ENCODE data around the gene MAD2L1.

MAD2L1 gene

DNA sequence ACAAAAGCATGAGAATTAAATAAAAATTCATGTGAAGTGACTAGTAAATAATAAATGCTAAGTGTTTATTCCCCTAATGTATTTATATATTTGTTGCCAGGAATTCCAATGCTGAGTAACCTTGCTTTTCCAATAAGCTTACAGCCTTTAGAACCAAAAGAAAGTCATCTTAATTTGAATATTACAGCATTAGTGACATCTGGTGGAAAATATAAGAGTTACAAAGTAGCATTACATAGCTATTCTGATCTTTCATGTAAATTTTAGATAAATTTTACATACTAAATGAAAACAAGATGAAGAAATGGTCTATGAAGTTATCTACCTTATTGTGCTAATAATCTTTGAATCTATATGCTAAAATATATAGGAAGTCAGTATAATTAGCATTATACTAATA lies 10.4 kb downstream of the MAD2L1 start:
- no peak for DNase-seq

DNA sequence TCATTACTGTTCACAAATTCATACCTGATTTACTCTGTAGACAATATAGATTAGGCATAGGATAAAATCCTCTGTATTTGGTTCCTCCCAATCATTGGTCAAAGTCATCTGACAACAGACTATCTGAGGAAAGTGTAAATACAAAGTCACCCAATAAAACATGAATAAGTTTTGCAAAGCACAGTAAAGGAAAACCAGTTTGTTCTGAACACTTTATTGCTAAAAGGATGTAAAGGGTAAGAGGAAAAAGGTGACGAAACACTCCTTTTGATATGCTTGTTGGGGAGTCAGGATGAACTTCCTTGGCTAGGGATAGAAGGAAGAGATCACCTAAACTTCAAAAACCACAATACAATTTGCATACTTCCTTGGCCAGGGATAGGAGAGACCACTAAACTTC lies 10.9 kb downstream of the MAD2L1 start:
- no peak for DNase-seq

DNA sequence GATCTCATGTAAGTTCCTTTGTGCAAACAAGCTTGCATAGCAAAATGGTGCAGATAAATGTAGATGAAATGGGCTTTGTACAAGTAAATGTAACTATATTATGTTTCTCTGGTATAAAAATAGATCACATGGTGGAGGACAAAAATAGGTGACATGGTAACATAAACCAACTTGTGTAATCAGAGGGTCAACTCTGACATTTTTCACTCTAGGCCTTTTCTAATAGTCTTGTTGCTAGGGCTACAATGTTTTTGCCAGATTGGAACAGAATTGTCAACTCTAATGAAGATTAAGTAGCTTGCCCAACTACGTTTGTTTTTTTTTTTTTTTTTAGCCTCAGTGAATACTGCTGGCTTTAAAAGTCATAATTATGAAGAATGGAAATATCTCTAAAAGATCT lies 11.5 kb downstream of the MAD2L1 start:
- DNase-seq = no peak

DNA sequence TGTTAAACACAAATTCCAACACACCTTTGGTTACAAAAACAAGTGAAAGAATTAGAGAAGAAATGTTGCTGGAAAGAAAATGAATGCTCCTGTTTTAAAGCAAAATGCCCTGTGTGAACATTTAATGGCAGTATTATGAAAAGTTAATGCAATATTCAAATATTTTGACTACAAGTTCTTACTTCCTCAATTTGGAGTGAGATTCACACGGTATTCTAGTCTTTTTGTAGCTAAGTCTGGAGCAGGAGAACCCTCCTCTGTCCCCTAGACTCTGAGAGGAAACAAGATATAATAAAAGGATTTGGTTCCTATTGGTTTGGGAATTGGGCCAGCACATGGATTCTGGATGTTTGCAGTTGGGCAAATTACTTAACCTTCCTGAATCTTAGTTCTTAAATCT lies 12.7 kb downstream of the MAD2L1 start:
- DNase-seq = no peak

GRCh38 chr4:120052856-120053255 lies 13.8 kb downstream of the MAD2L1 start:
- no peak for DNase-seq

DNA sequence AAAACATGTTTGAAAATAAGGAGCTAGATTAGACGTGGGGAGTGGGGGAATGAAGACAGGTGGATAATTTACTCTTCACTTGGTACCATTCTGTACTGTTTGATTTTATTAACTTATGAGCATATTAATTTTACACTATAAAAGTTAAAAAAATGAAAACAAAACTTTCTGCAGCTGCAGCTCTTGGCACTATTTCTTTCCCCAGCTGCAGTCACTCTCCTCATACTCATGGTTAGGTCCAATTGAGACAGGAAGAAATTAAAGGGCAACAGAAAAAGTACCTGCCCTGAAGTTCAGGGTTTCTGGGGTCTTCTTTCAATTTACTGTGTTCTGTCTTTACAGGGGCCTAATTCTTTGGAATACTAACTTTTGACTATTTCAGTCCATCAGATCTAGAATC lies 15.4 kb downstream of the MAD2L1 start:
- no peak for DNase-seq

GRCh38 chr4:120049732-120050494 lies 16.7 kb downstream of the MAD2L1 start:
- DNase-seq = peak; percentile 77

GRCh38 chr4:120043828-120044227 lies 22.8 kb downstream of the MAD2L1 start:
- DNase-seq = no peak

GRCh38 chr4:120037411-120037810 lies 29.2 kb downstream of the MAD2L1 start:
- no peak for DNase-seq

- DNase-seq = no peak
Observed at GRCh38 chr4:120034913-120035312, 31.7 kb downstream of the MAD2L1 start.

GRCh38 chr4:120026853-120027252 lies 39.8 kb downstream of the MAD2L1 start:
- no peak for DNase-seq

DNA sequence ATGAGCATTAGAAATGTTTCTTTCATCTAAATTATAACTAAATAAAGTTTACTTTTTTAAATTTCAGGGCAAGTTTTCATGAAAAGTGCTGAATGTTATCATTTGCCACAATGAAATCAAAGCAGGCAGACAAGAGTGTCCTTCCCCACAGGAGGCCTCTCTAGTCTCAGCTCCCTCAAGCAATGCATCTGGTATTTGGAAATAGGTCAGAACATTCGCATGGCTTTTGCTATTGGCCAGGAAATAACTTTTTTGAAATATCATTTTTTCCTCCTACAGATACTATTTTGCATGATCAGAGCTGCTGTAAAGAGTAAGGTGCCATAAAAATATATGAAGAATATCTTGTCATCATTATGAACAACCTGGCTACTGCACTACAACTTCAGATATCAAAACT lies 41.1 kb downstream of the MAD2L1 start:
- DNase-seq = no peak

- DNase-seq = no peak
Observed at GRCh38 chr4:120018786-120019185, 47.9 kb downstream of the MAD2L1 start.

DNA sequence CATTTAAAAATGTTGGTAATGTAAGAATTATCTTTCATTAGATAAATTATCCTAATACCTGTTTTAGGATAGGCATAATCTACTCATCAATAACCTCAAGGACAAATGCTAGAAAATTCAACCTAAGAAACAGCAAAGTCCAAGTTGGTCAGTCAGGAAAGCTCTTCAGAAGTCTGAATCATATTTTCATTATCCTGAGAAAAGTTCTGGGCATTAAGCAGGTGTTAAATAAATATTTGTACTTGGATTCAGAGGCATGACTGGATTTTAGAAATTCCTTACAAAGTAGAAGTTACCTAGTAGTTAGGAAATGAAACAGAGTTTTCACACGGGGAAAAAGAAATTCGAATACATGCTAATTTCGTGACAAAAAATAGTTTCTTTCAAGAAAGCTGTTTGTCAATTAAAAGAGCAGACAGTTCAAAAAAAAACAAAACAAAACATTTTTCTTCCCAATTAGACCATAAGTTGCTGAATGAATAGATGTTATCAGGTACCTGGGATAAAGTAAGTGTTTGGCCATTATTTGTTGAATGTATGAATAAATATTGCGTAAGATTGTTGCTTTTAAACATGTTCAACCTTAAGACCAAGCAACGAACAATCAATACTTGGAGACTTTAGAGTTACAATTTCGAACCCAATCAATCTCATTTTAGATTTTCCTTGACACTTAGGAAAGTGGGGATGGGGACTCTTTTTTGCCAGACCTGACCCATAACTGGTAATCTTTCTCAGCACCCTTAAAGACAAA lies 48.5 kb downstream of the MAD2L1 start:
- no peak for DNase-seq

DNA sequence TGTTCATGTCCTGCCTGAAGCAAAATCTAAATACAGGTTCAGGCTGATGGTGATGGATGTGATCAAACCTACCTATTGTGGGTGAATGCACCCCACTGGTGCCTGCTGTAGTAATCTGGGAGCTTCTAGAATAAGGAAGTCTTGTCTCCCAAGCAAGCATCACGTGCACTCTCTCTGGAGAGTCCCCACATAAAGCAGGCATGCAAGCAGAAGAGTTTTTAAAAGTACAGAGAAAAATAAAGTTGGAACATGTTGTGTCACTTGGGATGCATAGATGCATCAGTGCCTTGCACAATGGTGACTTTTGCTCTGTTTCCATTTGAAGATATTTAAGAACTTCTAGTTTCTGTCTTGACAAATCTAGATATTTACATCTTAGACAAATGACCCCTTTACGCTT lies 54.9 kb downstream of the MAD2L1 start:
- DNase-seq = no peak

DNA sequence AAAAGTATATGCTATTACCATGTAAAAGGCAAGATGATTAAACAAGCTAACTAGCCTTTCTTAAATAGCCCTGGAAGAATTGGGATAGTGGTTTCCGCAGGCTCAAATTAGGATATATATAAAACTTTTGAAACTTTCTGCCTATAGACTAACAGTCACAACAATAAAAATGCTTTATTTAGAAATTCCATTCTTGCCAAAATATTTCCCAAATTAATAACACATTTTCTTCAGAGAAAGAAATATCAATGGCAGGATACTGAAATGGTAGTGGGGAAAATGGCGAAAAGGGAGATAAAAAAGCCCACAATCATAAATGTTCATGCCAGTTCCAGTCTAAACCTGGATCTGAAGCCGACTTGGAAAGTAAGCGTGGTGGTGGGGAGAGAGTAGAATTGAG lies 56.0 kb downstream of the MAD2L1 start:
- no peak for DNase-seq

GRCh38 chr4:120009731-120010130 lies 56.9 kb downstream of the MAD2L1 start:
- no peak for DNase-seq

DNA sequence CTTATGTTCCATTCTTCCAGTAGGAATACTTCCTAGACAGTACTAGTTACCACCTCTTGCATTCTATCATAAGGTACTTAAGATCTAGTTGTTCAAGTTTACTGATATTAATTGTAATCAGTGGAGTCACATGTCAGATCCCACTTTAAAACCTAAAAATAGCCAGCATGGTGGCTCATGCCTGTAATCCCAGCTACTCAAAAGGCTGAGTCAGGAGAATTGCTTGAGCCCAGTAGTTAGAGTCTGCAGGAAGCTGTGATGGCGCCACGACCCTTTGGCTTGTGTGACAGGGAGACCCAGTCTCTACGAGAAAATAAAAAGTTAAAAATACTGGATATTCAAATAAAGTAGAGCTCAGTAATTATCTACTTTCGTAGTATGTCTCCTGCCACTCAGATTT lies 57.7 kb downstream of the MAD2L1 start:
- no peak for DNase-seq

- no peak for DNase-seq
Observed at GRCh38 chr4:120007896-120008436, 58.7 kb downstream of the MAD2L1 start.

- no peak for DNase-seq
Observed at GRCh38 chr4:120007191-120007871, 59.3 kb downstream of the MAD2L1 start.
